Measurements from ENCODE around the gene COL27A1.

- no peak for TF ChIP-seq POLR2AphosphoS5 (IDR thresholded peaks at IDR 0.05)
- TF ChIP-seq, protein P1, sequence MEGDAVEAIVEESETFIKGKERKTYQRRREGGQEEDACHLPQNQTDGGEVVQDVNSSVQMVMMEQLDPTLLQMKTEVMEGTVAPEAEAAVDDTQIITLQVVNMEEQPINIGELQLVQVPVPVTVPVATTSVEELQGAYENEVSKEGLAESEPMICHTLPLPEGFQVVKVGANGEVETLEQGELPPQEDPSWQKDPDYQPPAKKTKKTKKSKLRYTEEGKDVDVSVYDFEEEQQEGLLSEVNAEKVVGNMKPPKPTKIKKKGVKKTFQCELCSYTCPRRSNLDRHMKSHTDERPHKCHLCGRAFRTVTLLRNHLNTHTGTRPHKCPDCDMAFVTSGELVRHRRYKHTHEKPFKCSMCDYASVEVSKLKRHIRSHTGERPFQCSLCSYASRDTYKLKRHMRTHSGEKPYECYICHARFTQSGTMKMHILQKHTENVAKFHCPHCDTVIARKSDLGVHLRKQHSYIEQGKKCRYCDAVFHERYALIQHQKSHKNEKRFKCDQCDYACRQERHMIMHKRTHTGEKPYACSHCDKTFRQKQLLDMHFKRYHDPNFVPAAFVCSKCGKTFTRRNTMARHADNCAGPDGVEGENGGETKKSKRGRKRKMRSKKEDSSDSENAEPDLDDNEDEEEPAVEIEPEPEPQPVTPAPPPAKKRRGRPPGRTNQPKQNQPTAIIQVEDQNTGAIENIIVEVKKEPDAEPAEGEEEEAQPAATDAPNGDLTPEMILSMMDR (IDR thresholded peaks at IDR 0.05) = no peak
Observed at GRCh38 chr9:114350636-114351401, 195.5 kb downstream of the COL27A1 start.
